HepG2 (cell line): Measurements from ENCODE around the gene STUB1. TPM values are rescaled to one million over a fixed set of nuclear protein-coding genes. Genes with fewer than 3 reads are reported as not detected.
A peak's percentile ranks its signal among the peaks of the same experiment; 100 is the strongest.

Experiments
- BRCA1 ChIP-seq: sonication (generic); formaldehyde crosslinking; IDR thresholded peaks from 2 replicates; pipeline ENCODE4 v1.4.0; 2020; ENCODE audit warnings: missing genetic modification reagents
- CAMTA2 ChIP-seq: sonication (generic); formaldehyde crosslinking; IDR thresholded peaks from 2 replicates; pipeline ENCODE4 v1.4.0; 2020; ENCODE audit warnings: mild to moderate bottlenecking, missing genetic modification reagents, borderline replicate concordance
- HCFC1 ChIP-seq: fragments of 150-350 bp; IDR thresholded peaks from 2 replicates; pipeline ENCODE4 v1.6.1; 2014; ENCODE audit warnings: low read depth, low read length
- ISX ChIP-seq: sonication (generic); formaldehyde crosslinking; conservative IDR thresholded peaks from 2 replicates; pipeline ENCODE4 v1.5.0; 2020; ENCODE audit warnings: missing genetic modification reagents
- NFIC ChIP-seq: IDR thresholded peaks from 2 replicates; pipeline ENCODE4 v1.6.1; 2012; ENCODE audit warnings: mild to moderate bottlenecking, low read length, inconsistent platforms
- POLR2AphosphoS2 ChIP-seq: IDR thresholded peaks from 2 replicates; pipeline ENCODE4 v1.6.1; 2011; ENCODE audit warnings: low read depth, low read length, improper control_type of control experiment
- RFX1 ChIP-seq: fragments of 450-650 bp; IDR thresholded peaks from 2 replicates; pipeline ENCODE4 v1.6.1; 2017
- ZNF230 ChIP-seq: sonication (generic); formaldehyde crosslinking; IDR thresholded peaks from 2 replicates; pipeline ENCODE4 v1.4.0; 2020; ENCODE audit warnings: mild to moderate bottlenecking, missing genetic modification reagents
- ZNF747 ChIP-seq: sonication (generic); formaldehyde crosslinking; IDR thresholded peaks from 2 replicates; pipeline ENCODE4 v1.8.1; 2023; ENCODE audit warnings: missing genetic modification reagents, mild to moderate bottlenecking, borderline replicate concordance
- ZNF777 ChIP-seq: sonication (generic); formaldehyde crosslinking; IDR thresholded peaks from 2 replicates; pipeline ENCODE4 v1.4.0; 2020; ENCODE audit warnings: missing genetic modification reagents
- polyA plus RNA-seq, 8 experiments: library from polyadenylated mRNA; depleted of rRNA in 3 of 8; stranded (reverse) in 7 of 8; unstranded in 1 of 8; fragments of >200 nt; fragmentation: Illumina TruSeq in 4 of 8; extraction: Trizol in 4 of 8; gene quantifications; 2 replicates each; pipeline versions ENCODE4 v1.2.1 to v1.2.3, GENCODE V29; 2011 to 2016; ENCODE audit warnings: low read depth in 4 of 8, missing spikeins in 1 of 8, mixed read lengths in 1 of 8; ENCODE audit not compliant: insufficient read depth in 1 of 8
- total RNA-seq, 5 experiments: library from RNA; depleted of rRNA; stranded (reverse); fragments of >200 nt; fragmentation: Illumina TruSeq; extraction: Trizol; gene quantifications; 2 replicates each; pipeline ENCODE4 v1.2.3, GENCODE V29; 2016; ENCODE audit warnings: low read depth in 1 of 5
- TF ChIP-seq, protein P1 (sequence below): sonication (generic); formaldehyde crosslinking; IDR thresholded peaks from 2 replicates; pipeline ENCODE4 v1.8.1; 2023; ENCODE audit warnings: missing genetic modification reagents, inconsistent platforms, borderline replicate concordance
- TF ChIP-seq, protein P2 (sequence below): sonication (generic); formaldehyde crosslinking; conservative IDR thresholded peaks from 2 replicates; pipeline ENCODE4 v1.8.0; 2022; ENCODE audit warnings: missing genetic modification reagents
- TF ChIP-seq, protein P3 (sequence below): IDR thresholded peaks from 2 replicates; pipeline ENCODE4 v1.6.1; 2016; ENCODE audit warnings: mild to moderate bottlenecking, missing biosample characterization, missing genetic modification reagents
- TF ChIP-seq, protein P4 (sequence below): sonication (generic); formaldehyde crosslinking; IDR thresholded peaks from 2 replicates; pipeline ENCODE4 v1.8.0; 2023; ENCODE audit warnings: mild to moderate bottlenecking, missing genetic modification reagents
- TF ChIP-seq, protein P5 (sequence below): sonication (generic); formaldehyde crosslinking; IDR thresholded peaks from 2 replicates; pipeline ENCODE4 v1.5.1; 2020; ENCODE audit warnings: missing genetic modification reagents, mild to moderate bottlenecking, borderline replicate concordance
- TF ChIP-seq, protein P6 (sequence below): sonication (generic); formaldehyde crosslinking; IDR thresholded peaks from 2 replicates; pipeline ENCODE4 v1.8.0; 2022; ENCODE audit warnings: mild to moderate bottlenecking, missing genetic modification reagents; ENCODE audit not compliant: insufficient replicate concordance
- TF ChIP-seq, protein P7 (sequence below): sonication (generic); formaldehyde crosslinking; IDR thresholded peaks from 2 replicates; pipeline ENCODE4 v1.4.0; 2020; ENCODE audit warnings: missing genetic modification reagents; ENCODE audit errors: not compliant biosample characterization

Gene STUB1
- total and polyA plus RNA-seq, 2 of the 13 experiments (the other 11 are each of a cell fraction or from before 2014, with no cell fraction given): 52.9 to 78.2 TPM

DNA sequence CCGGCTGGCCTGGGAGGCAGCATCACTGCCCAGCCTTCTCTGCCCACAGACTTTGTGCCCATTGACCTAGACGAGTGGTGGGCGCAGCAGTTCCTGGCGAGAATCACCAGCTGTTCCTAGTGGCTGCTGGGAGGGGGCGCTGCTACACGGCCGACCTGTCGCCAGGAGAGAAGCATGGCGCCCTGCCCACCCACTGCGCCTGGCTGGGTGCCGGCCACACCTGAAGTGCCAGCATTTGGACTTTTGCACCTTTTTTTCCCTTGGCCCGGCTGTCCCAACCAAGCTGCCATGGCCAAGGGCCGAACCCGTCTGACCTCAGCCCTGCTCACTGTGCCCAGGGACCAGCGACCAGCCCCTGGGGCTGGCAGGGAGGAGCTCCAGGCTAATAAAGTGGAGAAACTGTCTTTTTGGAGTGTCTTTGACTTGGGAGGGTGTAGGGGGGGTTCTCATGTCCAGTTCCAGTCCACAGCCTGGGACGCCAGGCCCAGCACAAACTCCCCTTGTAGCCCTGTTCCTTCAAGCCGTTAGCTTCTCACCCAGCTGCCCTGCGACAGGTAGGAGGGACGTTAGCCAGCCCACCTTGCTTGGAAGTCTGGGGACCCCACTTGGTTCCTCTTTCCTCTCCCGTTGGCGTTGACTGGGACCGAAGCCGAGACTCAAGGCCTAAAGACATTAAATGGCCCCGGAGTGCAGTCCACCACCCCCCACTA is 32.0 kb upstream of the STUB1 start (continued):
- TF ChIP-seq, protein P1, sequence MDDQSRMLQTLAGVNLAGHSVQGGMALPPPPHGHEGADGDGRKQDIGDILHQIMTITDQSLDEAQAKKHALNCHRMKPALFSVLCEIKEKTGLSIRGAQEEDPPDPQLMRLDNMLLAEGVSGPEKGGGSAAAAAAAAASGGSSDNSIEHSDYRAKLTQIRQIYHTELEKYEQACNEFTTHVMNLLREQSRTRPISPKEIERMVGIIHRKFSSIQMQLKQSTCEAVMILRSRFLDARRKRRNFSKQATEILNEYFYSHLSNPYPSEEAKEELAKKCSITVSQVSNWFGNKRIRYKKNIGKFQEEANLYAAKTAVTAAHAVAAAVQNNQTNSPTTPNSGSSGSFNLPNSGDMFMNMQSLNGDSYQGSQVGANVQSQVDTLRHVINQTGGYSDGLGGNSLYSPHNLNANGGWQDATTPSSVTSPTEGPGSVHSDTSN (CRISPR knock-in tag): no peak
- TF ChIP-seq HCFC1 (no peak), BRCA1 (CRISPR knock-in tag) (no peak), ZNF777 (CRISPR knock-in tag) (no peak), ZNF230 (0 out of 2 replicates have a peak, but pooled peaks have one; percentile 15), CAMTA2 (no peak), POLR2AphosphoS2 (no peak), RFX1 (no peak), ZNF747 (CRISPR knock-in tag) (no peak), NFIC (0 out of 2 replicates have a peak, but pooled peaks have one; percentile 23), ISX (no peak)
- TF ChIP-seq, protein P2, sequence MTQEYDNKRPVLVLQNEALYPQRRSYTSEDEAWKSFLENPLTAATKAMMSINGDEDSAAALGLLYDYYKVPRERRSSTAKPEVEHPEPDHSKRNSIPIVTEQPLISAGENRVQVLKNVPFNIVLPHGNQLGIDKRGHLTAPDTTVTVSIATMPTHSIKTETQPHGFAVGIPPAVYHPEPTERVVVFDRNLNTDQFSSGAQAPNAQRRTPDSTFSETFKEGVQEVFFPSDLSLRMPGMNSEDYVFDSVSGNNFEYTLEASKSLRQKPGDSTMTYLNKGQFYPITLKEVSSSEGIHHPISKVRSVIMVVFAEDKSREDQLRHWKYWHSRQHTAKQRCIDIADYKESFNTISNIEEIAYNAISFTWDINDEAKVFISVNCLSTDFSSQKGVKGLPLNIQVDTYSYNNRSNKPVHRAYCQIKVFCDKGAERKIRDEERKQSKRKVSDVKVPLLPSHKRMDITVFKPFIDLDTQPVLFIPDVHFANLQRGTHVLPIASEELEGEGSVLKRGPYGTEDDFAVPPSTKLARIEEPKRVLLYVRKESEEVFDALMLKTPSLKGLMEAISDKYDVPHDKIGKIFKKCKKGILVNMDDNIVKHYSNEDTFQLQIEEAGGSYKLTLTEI (CRISPR knock-in tag): no peak
- TF ChIP-seq, protein P3, sequence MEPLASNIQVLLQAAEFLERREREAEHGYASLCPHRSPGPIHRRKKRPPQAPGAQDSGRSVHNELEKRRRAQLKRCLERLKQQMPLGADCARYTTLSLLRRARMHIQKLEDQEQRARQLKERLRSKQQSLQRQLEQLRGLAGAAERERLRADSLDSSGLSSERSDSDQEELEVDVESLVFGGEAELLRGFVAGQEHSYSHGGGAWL: no peak; the same call in 1 of the 2 replicates
- TF ChIP-seq, protein P4, sequence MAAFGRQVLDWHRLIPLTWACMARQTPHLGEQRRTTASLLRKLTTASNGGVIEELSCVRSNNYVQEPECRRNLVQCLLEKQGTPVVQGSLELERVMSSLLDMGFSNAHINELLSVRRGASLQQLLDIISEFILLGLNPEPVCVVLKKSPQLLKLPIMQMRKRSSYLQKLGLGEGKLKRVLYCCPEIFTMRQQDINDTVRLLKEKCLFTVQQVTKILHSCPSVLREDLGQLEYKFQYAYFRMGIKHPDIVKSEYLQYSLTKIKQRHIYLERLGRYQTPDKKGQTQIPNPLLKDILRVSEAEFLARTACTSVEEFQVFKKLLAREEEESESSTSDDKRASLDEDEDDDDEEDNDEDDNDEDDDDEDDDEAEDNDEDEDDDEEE (CRISPR knock-in tag): no peak
- TF ChIP-seq, protein P5, sequence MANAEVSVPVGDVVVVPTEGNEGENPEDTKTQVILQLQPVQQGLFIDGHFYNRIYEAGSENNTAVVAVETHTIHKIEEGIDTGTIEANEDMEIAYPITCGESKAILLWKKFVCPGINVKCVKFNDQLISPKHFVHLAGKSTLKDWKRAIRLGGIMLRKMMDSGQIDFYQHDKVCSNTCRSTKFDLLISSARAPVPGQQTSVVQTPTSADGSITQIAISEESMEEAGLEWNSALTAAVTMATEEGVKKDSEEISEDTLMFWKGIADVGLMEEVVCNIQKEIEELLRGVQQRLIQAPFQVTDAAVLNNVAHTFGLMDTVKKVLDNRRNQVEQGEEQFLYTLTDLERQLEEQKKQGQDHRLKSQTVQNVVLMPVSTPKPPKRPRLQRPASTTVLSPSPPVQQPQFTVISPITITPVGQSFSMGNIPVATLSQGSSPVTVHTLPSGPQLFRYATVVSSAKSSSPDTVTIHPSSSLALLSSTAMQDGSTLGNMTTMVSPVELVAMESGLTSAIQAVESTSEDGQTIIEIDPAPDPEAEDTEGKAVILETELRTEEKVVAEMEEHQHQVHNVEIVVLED (CRISPR knock-in tag): peak; percentile 35; the same call in 1 of the 2 replicates
- TF ChIP-seq, protein P6, sequence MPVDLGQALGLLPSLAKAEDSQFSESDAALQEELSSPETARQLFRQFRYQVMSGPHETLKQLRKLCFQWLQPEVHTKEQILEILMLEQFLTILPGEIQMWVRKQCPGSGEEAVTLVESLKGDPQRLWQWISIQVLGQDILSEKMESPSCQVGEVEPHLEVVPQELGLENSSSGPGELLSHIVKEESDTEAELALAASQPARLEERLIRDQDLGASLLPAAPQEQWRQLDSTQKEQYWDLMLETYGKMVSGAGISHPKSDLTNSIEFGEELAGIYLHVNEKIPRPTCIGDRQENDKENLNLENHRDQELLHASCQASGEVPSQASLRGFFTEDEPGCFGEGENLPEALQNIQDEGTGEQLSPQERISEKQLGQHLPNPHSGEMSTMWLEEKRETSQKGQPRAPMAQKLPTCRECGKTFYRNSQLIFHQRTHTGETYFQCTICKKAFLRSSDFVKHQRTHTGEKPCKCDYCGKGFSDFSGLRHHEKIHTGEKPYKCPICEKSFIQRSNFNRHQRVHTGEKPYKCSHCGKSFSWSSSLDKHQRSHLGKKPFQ: no peak
- TF ChIP-seq, protein P7, sequence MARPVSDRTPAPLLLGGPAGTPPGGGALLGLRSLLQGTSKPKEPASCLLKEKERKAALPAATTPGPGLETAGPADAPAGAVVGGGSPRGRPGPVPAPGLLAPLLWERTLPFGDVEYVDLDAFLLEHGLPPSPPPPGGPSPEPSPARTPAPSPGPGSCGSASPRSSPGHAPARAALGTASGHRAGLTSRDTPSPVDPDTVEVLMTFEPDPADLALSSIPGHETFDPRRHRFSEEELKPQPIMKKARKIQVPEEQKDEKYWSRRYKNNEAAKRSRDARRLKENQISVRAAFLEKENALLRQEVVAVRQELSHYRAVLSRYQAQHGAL: no peak
